ENCODE data around the gene GLIPR2. TPM values are rescaled to one million over a fixed set of nuclear protein-coding genes. Genes with fewer than 3 reads are reported as not detected.

The GLIPR2 gene
- total RNA-seq, 1 donor from 2014 or later = 43.1 TPM

DNA sequence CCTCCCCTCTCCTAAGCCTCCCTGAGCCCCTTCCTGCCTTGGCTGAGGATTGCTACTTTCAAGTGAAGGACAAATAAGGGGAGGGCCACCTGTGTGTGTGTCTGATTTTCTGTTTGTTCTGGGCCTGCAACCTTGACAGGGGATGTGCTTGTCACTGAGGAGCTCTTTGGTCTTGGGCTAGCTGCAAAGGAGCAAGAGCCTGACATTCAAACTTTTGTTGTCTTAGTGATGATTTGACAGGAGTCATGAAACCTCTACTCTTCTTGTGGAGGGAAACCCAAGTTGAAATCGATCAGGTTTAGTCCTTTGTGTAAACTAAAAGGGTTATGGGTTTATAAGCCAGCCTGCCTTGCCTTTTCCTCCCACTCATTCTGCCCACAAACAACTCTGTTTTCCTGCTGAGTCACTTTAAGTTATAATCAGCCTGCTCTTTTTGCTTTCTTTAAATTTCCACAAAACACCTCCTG is 71.0 kb downstream of the GLIPR2 start:
- TF ChIP-seq, protein P1, sequence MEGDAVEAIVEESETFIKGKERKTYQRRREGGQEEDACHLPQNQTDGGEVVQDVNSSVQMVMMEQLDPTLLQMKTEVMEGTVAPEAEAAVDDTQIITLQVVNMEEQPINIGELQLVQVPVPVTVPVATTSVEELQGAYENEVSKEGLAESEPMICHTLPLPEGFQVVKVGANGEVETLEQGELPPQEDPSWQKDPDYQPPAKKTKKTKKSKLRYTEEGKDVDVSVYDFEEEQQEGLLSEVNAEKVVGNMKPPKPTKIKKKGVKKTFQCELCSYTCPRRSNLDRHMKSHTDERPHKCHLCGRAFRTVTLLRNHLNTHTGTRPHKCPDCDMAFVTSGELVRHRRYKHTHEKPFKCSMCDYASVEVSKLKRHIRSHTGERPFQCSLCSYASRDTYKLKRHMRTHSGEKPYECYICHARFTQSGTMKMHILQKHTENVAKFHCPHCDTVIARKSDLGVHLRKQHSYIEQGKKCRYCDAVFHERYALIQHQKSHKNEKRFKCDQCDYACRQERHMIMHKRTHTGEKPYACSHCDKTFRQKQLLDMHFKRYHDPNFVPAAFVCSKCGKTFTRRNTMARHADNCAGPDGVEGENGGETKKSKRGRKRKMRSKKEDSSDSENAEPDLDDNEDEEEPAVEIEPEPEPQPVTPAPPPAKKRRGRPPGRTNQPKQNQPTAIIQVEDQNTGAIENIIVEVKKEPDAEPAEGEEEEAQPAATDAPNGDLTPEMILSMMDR (IDR thresholded peaks at IDR 0.05; ENCODE audit: insufficient read depth, low read length, poor library complexity, severe bottlenecking) = no peak
- DNase-seq (ENCODE audit: low read depth) = no peak
- no peaks in the 10 kb centered on the region for H3K27me3 ChIP-seq (ENCODE audit: control insufficient read depth, insufficient read depth, low read length)
- no peak overlapping the region for H3K4me3 ChIP-seq (ENCODE audit: low read depth, low read length)
- peaks cover 8% of the 10 kb centered on the region for H3K36me3 ChIP-seq (ENCODE audit: control insufficient read depth, insufficient read depth, low read length)

DNA sequence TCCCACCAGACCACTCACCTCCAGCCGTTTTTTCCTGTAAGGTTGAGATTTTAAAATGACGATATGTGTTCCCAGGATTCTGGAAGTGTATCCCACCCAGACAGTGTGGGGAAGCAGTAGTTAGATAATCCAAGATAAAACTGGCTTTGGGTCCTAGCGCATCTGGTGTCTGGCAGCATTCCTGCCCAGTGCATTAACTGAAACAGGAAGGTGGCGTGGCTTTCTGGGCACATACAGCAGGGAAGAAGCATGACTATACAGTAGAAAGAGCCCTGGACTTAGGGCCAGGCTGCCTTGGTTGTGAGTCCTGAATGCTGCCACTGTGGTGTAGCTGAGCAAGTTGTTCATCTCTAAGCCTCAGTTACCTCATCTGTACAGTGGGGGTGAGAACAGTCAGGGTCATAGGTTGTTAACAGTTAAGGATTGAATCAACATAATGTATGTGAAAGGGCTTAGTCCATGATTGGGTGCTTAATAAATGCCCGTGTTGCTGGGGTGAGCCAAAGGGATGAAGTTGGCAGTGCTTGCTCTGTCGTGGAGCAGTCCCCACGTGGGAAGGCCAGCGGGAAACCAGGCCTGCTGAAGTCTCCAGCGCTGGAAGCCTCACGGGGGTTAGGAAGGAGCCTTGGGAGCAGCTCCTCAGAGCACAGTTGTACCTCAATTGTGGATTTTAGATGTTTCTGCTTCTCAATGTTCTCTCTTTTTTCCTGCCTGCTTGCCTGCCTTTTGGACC is 72.2 kb downstream of the GLIPR2 start:
- Histone ChIP-seq H3K27me3 (ENCODE audit: control insufficient read depth, insufficient read depth, low read length) (no peaks in the 10 kb centered on the region), H3K36me3 (ENCODE audit: control insufficient read depth, insufficient read depth, low read length) (peaks cover 11% of the 10 kb centered on the region), H3K4me3 (ENCODE audit: low read depth, low read length) (no peak overlapping the region)
- TF ChIP-seq, protein P1 (IDR thresholded peaks at IDR 0.05; ENCODE audit: insufficient read depth, low read length, poor library complexity, severe bottlenecking) = no peak
- DNase-seq (ENCODE audit: low read depth) = no peak

DNA sequence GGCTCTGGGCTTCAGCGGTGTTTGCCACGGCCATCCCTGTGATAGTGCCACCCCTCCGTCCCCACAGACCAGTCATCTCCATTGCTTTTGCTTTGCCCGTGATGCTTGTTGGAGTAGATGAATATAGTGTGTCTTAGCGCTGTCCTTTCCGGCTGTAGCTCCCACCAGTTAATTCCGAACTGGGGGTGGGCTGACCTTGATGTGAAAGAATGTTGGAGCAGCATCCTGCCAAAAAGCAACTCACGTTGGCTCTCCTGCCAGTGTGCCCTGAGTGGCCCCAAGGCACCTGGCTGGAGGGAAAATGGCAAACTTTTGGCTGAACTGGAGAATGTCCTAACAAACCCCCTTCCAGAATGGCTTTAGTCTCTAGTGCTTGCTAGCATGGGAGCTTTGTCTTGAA is 74.2 kb downstream of the GLIPR2 start:
- Histone ChIP-seq H3K27me3 (ENCODE audit: control insufficient read depth, insufficient read depth, low read length) (no peaks in the 10 kb centered on the region), H3K36me3 (ENCODE audit: control insufficient read depth, insufficient read depth, low read length) (peaks cover 7% of the 10 kb centered on the region), H3K4me3 (ENCODE audit: low read depth, low read length) (no peak overlapping the region)
- TF ChIP-seq, protein P1 (IDR thresholded peaks at IDR 0.05; ENCODE audit: insufficient read depth, low read length, poor library complexity, severe bottlenecking) = no peak
- no peak for DNase-seq (ENCODE audit: low read depth)

DNA sequence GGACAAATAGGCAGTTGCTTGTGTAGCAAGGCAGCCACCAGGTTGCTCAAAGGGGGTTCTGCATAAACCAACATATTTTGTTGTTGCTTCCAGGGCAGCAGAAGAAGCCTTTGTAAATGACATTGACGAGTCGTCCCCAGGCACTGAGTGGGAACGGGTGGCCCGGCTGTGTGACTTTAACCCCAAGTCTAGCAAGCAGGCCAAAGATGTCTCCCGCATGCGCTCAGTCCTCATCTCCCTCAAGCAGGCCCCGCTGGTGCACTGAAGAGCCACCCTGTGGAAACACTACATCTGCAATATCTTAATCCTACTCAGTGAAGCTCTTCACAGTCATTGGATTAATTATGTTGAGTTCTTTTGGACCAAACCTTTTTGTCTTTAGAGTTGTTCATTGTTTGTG is 75.0 kb downstream of the GLIPR2 start:
- H3K27me3 ChIP-seq (ENCODE audit: control insufficient read depth, insufficient read depth, low read length) = no peaks in the 10 kb centered on the region
- TF ChIP-seq, protein P1 (IDR thresholded peaks at IDR 0.05; ENCODE audit: insufficient read depth, low read length, poor library complexity, severe bottlenecking) = no peak
- H3K36me3 ChIP-seq (ENCODE audit: control insufficient read depth, insufficient read depth, low read length) = peaks cover 7% of the 10 kb centered on the region
- no peak overlapping the region for H3K4me3 ChIP-seq (ENCODE audit: low read depth, low read length)
- no peak for DNase-seq (ENCODE audit: low read depth)

DNA sequence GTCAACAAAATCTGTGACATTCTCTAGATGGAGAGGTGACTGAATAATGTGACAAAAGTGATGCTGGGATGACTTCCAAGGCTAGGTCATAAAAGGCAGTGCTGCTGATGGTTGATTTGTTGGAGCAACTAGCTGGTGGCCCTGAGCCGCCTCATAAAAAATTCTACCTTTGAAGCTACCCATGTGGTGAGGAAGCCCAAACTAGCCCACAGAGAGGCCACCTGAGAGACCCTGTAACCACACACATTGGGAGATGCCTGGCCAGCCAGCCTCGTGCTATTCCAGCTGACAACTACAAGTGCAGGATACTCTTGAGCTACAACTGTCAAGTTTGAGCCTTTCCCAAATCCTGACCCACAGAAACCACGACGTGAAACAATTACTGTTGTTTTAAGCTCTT is 76.9 kb downstream of the GLIPR2 start:
- TF ChIP-seq, protein P1 (IDR thresholded peaks at IDR 0.05; ENCODE audit: insufficient read depth, low read length, poor library complexity, severe bottlenecking) = no peak

More for the DNA sequence above, 76.9 kb downstream of the GLIPR2 start:
- no peak for DNase-seq (ENCODE audit: low read depth)
- no peaks in the 10 kb centered on the region for H3K27me3 ChIP-seq (ENCODE audit: control insufficient read depth, insufficient read depth, low read length)
- peaks cover 9% of the 10 kb centered on the region for H3K36me3 ChIP-seq (ENCODE audit: control insufficient read depth, insufficient read depth, low read length)
- no peak overlapping the region for H3K4me3 ChIP-seq (ENCODE audit: low read depth, low read length)

Other genes starting within 250 kb of the GLIPR2 start
- 0.58 TPM in 1 of 2 replicates, not detected in the other for gene HRCT1, start 230.5 kb upstream of the GLIPR2 start, total RNA-seq
- gene SPAAR, start 227.2 kb upstream of the GLIPR2 start, total RNA-seq = not detected in 2 replicates
- not detected in 2 replicates for gene OR2S2, start 178.6 kb upstream of the GLIPR2 start, total RNA-seq
- gene RECK, start 99.8 kb upstream of the GLIPR2 start, total RNA-seq = 4.0 and 4.8 TPM in 2 replicates
- gene CCIN, start 32.7 kb downstream of the GLIPR2 start, total RNA-seq = not detected in 2 replicates
- gene CLTA, start 54.2 kb downstream of the GLIPR2 start, total RNA-seq = 482 and 576 TPM in 2 replicates
- 21.4 and 23.9 TPM in 2 replicates for gene GNE, start 121.7 kb downstream of the GLIPR2 start, total RNA-seq